GM19099 (cell line): Measurements from ENCODE around the gene APOBEC3H.

ENCODE experiments used
- POLR2A ChIP-seq: IDR thresholded peaks from 3 replicates; pipeline ENCODE4 v1.6.1; 2011; ENCODE audit warnings: low read depth; ENCODE audit not compliant: insufficient read length; ENCODE audit errors: extremely low read depth

The APOBEC3H gene

DNA sequence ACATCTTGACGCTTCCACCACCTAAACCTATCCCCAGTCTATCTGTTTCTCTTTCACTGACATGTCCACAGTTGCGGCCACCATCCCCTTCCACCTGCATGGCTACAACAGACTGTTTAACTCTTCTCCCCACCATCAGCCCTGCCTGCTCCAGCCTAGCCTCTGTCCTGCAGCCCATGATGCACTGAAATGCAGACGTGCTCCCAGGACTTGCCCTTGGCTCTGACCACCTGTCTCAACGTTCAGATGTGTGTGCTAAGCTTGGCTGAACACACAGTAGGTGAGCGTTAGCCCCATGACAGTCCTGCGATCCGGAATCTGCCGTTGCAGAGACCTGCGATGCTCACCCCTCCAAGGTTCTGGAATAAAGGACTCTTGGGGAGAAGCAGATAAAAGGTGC is 32.7 kb downstream of the APOBEC3H start:
- TF ChIP-seq POLR2A = no peak

DNA sequence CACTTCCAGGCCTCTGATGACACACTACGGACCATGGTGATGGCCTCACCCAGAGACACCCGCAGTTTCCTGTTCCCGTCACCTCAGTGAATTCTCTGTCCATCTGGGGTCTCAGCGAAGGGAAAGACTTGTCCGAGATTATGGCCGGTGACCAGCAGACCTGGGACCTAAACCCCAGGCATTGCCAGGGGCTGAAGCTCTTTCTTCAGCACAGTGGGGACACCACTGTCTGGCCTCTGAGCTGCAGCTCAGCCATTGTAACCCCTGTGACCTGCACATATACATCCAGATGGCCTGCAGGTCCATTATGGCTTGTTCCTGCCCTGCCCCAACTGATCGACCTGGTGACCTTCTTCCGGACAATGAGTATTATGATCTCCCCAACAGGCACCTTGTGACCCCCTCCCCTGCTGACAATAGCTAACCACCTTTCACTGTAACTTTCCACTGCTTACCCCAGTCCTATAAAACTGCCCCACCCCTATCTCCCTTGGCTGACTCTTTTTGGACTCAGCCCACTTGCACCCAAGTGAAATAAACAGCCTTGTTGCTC is 33.2 kb downstream of the APOBEC3H start:
- no peak for TF ChIP-seq POLR2A

GRCh38 chr22:39130892-39131855 is 34.1 kb downstream of the APOBEC3H start:
- no peak for TF ChIP-seq POLR2A

DNA sequence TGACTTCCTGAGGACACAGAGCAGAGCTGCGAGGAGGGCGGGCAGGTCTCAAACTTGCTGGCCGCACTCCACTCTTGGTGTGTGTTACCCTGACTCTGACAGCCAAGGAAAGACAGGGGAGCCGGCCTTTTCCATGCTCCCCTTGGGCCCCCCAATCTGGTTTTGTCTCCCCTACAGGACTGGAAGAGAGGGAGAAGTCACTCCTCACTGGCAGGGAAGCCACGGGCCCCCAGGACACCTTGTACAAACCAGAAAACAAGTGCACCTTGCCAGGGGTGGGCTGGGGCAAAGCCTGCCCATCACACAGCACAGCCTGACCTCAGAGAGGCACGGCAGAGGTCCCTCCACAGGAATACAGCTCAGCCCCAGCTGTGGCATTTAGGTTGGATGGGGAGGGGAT is 35.2 kb downstream of the APOBEC3H start:
- no peak for TF ChIP-seq POLR2A

DNA sequence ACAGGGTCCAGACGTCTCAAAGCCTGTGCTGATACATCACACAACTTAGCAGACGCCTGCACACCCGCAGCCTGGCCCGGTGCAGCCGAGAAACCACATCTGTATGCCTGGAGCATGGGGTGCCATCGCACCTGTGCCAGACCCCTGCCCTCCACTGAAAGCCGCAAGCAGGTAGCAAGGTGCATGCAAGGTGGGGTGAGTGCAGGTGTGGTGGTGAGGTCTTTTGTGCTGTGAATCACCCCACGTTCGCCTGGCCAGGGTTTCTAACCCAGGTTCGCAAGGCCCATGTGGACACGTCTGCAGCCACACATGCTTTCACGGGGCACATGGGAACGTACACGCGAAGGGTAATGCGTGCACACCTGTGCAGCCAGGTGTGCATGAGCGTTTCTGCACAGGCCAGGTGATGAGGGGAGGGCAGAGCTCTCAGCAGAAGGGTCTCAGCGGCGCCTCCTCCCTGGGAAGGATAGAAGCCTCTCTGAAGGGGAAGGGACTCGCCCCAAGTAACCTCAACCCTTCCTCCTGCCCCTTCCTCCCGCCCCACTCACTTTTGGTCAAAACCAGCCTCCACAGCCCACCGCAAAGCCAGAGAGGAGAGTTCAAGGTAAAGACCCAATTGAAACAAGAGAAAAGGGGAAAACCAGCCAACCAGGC is 36.0 kb downstream of the APOBEC3H start:
- no peak for TF ChIP-seq POLR2A

DNA sequence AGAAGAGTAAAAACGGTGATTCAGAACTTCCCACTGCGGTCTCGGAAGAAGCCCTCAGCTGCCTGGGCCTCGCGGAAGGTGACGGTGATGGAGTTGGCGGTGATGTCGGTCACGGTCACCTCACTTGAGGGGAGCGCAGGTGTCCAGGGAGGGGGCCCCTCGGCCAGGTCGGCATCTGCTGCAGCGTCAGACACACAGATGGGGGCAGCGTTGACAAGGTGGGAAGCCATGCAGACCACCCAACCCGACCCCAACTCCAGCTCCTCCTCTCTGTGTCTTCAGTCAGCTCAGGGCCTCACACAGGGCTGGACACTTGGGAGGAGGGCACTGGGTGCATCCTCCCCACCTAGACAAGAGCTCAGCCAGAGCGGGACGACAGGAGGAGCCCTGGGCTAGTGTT is 36.8 kb downstream of the APOBEC3H start:
- TF ChIP-seq POLR2A = no peak

GRCh38 chr22:39134366-39135091 is 37.5 kb downstream of the APOBEC3H start:
- TF ChIP-seq POLR2A = no peak

DNA sequence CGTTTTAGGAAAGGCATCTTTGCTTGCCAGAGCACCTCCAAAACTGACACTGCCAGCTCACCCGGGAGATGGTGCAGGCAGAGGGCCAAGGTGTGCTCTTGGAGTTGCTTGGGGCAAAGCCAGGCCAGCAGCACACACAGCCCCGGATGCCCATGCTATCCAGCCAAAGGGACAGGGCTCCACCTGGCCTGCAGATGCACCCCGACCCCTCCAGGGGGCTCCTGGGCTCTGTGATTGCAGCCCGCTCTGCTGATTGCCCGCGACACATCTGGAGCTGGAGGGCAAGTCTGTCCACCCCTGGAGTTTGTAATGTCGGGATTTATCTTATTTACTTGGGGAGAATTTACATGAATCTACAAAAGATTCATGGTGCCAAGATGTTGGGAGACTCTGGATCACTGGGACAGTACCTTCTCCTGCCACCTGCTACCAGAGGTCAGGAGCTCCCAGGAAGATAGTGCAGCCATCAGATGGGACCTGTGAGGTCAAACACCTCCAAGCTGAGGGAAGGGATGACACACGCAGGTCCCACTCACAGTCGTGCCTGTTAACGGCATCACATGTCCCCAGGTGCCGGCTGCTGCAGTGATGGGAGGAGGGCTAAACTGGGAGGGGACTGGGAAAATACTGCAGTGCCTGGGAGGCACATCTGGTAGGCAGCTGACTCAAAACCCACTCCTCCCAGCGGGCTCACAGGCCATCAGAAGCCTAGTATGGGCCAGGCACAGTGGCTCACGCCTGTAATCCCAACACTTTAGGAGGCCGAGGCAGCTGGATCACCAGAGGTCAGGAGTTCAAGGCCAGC is 38.2 kb downstream of the APOBEC3H start:
- TF ChIP-seq POLR2A = no peak

DNA sequence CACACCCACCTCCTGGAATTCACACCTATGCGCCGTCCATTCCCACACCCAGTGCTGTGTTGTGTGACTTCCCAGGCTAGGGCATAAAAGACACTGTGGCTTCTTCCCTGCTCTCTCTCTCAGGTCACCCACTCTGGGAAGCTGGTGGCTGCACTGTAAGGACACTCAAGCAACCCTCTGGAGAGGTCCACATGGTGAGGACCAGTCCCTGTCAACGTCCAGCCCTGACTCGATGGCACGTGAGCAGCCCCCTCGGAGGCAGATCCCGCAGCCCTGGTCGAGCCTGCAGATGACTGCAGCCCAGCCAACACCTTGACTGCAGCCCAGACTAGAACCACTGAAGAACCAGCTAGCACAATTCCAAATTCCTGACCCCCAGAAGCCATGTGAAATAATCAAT is 39.3 kb downstream of the APOBEC3H start:
- TF ChIP-seq POLR2A = no peak

DNA sequence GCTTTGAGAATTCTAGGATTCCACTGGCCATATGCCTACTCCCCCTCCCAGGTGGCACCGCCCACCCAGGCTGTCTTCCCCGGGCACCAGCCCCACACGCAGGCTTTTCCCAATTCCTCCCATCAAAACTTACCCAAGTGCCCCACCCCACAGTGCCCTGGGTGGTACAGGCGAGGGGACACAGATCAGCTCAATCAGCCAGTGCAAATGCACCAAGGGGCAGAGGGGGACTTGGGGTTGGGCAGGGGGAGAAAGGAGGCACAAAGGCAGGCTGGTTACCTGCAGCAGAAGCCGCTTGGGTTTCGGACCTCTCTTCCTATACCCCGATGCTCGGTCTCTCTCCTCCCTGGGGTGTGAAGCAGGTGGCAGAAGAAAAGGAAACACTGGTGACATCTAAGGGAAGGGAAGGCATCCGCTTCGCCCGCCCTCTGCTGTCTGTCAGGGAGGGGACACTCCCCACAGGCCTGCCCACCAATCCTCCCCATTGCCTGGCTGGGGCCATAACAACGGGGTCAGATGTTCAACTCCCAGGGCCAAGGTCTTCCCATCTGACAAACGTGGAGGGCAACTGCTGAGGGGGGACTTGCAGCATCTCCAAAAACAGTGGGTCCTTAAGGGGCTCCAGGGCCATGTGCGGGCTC is 41.4 kb downstream of the APOBEC3H start:
- TF ChIP-seq POLR2A = no peak

DNA sequence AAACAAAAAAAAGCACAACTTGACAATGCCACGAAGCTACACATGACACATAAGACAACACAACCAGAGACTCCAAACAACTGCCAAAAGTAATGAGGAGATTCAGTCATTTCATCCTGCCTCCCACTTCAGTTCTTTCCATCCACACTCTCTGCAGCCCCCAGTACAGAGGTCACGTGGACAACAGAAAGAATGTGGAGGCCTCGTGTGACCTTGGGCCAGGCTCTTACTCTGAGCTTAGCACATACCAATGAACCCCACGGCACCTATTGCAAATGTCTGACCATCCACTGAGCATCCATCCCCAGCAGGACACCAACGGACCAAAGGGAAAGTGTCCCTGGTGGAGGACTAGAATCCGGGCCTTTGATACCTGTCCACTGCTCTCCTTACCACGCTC is 42.9 kb downstream of the APOBEC3H start:
- TF ChIP-seq POLR2A = no peak

- TF ChIP-seq POLR2A = no peak
These were observed 45.1 kb downstream of the APOBEC3H start for GRCh38 chr22:39142088-39142680.

- peak; percentile 59 for TF ChIP-seq POLR2A
These were observed 47.2 kb downstream of the APOBEC3H start for GRCh38 chr22:39144101-39144767.
